Measurements from ENCODE around the gene GSE1. TPM values are rescaled to one million over a fixed set of nuclear protein-coding genes. Genes with fewer than 3 reads are reported as not detected.

Gene GSE1
- total RNA-seq, 2 donors from 2014 or later, result 54.6 to 60.6 TPM

GRCh38 chr16:85573045-85573695 lies 40.0 kb upstream of the GSE1 start:
- intact Hi-C loops (cut with DNase I), result no loop called here
- ATAC-seq (no peak), DNase-seq (no peak)

- ATAC-seq (peak; percentile 73 to 76), DNase-seq (peak; percentile 89)
- intact Hi-C loops (cut with DNase I), result no loop called here
Measured at GRCh38 chr16:85573696-85574641, 39.2 kb upstream of the GSE1 start.

- no peak for DNase-seq
- intact Hi-C loops (cut with DNase I), result no loop called here
- ATAC-seq, result peak in 1 of 2 donors; percentile 1
Measured at GRCh38 chr16:85574672-85575475, 38.2 kb upstream of the GSE1 start.

GRCh38 chr16:85575920-85576319 lies 37.2 kb upstream of the GSE1 start:
- ATAC-seq, result no peak
- DNase-seq, result no peak
- intact Hi-C loops (cut with DNase I), result no loop called here

GRCh38 chr16:85576944-85577343 lies 36.2 kb upstream of the GSE1 start:
- DNase-seq, result no peak
- no peak for ATAC-seq
- intact Hi-C loops (cut with DNase I), result no loop called here

- intact Hi-C loops (cut with DNase I), result no loop called here
- ATAC-seq, result no peak
Measured at GRCh38 chr16:85577899-85578598, 35.1 kb upstream of the GSE1 start.

GRCh38 chr16:85578599-85578948 lies 34.5 kb upstream of the GSE1 start:
- intact Hi-C loops (cut with DNase I), result no loop called here

More at GRCh38 chr16:85577899-85578598, 35.1 kb upstream of the GSE1 start:
- no peak for DNase-seq

GRCh38 chr16:85579191-85579590 lies 33.9 kb upstream of the GSE1 start:
- intact Hi-C loops (cut with DNase I), result no loop called here

More at GRCh38 chr16:85578599-85578948, 34.5 kb upstream of the GSE1 start:
- DNase-seq (no peak), ATAC-seq (no peak)

GRCh38 chr16:85579923-85580580 lies 33.1 kb upstream of the GSE1 start:
- intact Hi-C loops (cut with DNase I), result no loop called here
- DNase-seq, result no peak
- ATAC-seq, result peak in 1 of 2 donors; percentile 8

More at GRCh38 chr16:85579191-85579590, 33.9 kb upstream of the GSE1 start:
- DNase-seq (no peak), ATAC-seq (no peak)

GRCh38 chr16:85580684-85581083 lies 32.4 kb upstream of the GSE1 start:
- intact Hi-C loops (cut with DNase I), result no loop called here
- ATAC-seq, result no peak
- no peak for DNase-seq

- ATAC-seq (no peak), DNase-seq (no peak)
- intact Hi-C loops (cut with DNase I), result no loop called here
Measured at GRCh38 chr16:85582229-85582991, 30.7 kb upstream of the GSE1 start.

GRCh38 chr16:85583491-85584181 lies 29.5 kb upstream of the GSE1 start:
- intact Hi-C loops (cut with DNase I), result no loop called here
- no peak for DNase-seq
- ATAC-seq, result no peak

- ATAC-seq (no peak), DNase-seq (no peak)
- intact Hi-C loops (cut with DNase I), result no loop called here
Measured at GRCh38 chr16:85584267-85584666, 28.9 kb upstream of the GSE1 start.

GRCh38 chr16:85584819-85585282 lies 28.3 kb upstream of the GSE1 start:
- intact Hi-C loops (cut with DNase I), result no loop called here
- DNase-seq (no peak), ATAC-seq (no peak)

- ATAC-seq (no peak), DNase-seq (no peak)
- intact Hi-C loops (cut with DNase I), result no loop called here
Measured at GRCh38 chr16:85585711-85586110, 27.4 kb upstream of the GSE1 start.

GRCh38 chr16:85586380-85587104 lies 26.6 kb upstream of the GSE1 start:
- peak; percentile 45 to 73 for ATAC-seq
- DNase-seq, result peak; percentile 57
- intact Hi-C loops (cut with DNase I), result no loop called here
